Neural cell (in vitro differentiated cells): Measurements from ENCODE around the gene TIAL1. TPM values are rescaled to one million over a fixed set of nuclear protein-coding genes. Genes with fewer than 3 reads are reported as not detected.

Source experiments
- H2AFZ ChIP-seq: fragments of 200-600, 300-800 bp; sonication (generic), shearing (Covaris generic); 2 replicates; pipeline ENCODE4 v1.6.0; 2014; ENCODE audit warnings: low read depth, mild to moderate bottlenecking, antibody characterized with exemption, low read length, moderate library complexity
- H3F3A ChIP-seq: fragments of 200-600 bp; shearing (Covaris generic); 2 replicates; pipeline ENCODE4 v1.6.1; 2016; ENCODE audit warnings: mild to moderate bottlenecking, moderate library complexity, mixed read lengths, antibody characterized with exemption, low read length; ENCODE audit not compliant: insufficient read depth, poor library complexity, severe bottlenecking
- H3K27ac ChIP-seq: fragments of 200-600, 300-800 bp; sonication (generic), shearing (Covaris generic); 2 replicates; pipeline ENCODE4 v1.5.1; 2014; ENCODE audit warnings: mild to moderate bottlenecking, low read length, moderate library complexity
- H3K27me3 ChIP-seq: fragments of 300-800, 200-600 bp; sonication (generic), shearing (Covaris generic); 2 replicates; pipeline ENCODE4 v1.6.0; 2014; ENCODE audit warnings: mild to moderate bottlenecking, low read depth, low read length, moderate library complexity; ENCODE audit not compliant: insufficient read depth
- H3K36me3 ChIP-seq: fragments of 300-800, 200-600 bp; sonication (generic), shearing (Covaris generic); 2 replicates; pipeline ENCODE4 v1.5.1; 2014; ENCODE audit warnings: mild to moderate bottlenecking, antibody characterized with exemption, low read length, moderate library complexity; ENCODE audit not compliant: insufficient read depth
- H3K4me2 ChIP-seq: fragments of 300-800, 200-600 bp; sonication (generic), shearing (Covaris generic); 2 replicates; pipeline ENCODE4 v1.6.0; 2014; ENCODE audit warnings: mild to moderate bottlenecking, low read length
- H3K4me3 ChIP-seq: fragments of 300-800, 200-600 bp; sonication (generic), shearing (Covaris generic); 2 replicates; pipeline ENCODE4 v1.5.1; 2014; ENCODE audit warnings: mild to moderate bottlenecking, low read length, moderate library complexity
- H3K79me2 ChIP-seq: fragments of 200-600 bp; shearing (Covaris generic); replicated peaks from 2 replicates; pipeline ENCODE4 v1.6.0; 2014; ENCODE audit warnings: mild to moderate bottlenecking, low read length, moderate library complexity; ENCODE audit not compliant: insufficient read depth
- H3K9ac ChIP-seq: fragments of 300-800, 200-600 bp; sonication (generic), shearing (Covaris generic); 2 replicates; pipeline ENCODE4 v1.6.1; 2016; ENCODE audit warnings: mild to moderate bottlenecking, low read length, mixed read lengths
- H3K9me2 ChIP-seq: fragments of 200-600 bp; shearing (Covaris generic); 2 replicates; pipeline ENCODE4 v1.6.1; 2016; ENCODE audit warnings: mild to moderate bottlenecking, low read length, mixed read lengths; ENCODE audit not compliant: insufficient read depth
- H3K9me3 ChIP-seq: fragments of 200-600, 300-800 bp; sonication (generic), shearing (Covaris generic); 2 replicates; pipeline ENCODE4 v1.6.1; 2016; ENCODE audit warnings: mild to moderate bottlenecking, mixed run types, low read length, moderate library complexity, mixed read lengths
- H4K20me1 ChIP-seq: fragments of 200-600 bp; shearing (Covaris generic); 2 replicates; pipeline ENCODE4 v1.6.1; 2016; ENCODE audit warnings: mild to moderate bottlenecking, mixed run types; ENCODE audit not compliant: insufficient read depth
- EP300 ChIP-seq: fragments of 450-650 bp; conservative IDR thresholded peaks from 2 replicates; pipeline ENCODE4 v1.6.1; 2014; ENCODE audit warnings: antibody characterized with exemption, mild to moderate bottlenecking, moderate library complexity; ENCODE audit not compliant: poor library complexity, severe bottlenecking
- EZH2 ChIP-seq: fragments of 200-600, 300-800 bp; shearing (Covaris generic), sonication (generic); IDR thresholded peaks from 2 replicates; pipeline ENCODE4 v1.6.1; 2014; ENCODE audit warnings: antibody characterized with exemption, low read length, borderline replicate concordance, mild to moderate bottlenecking; ENCODE audit not compliant: insufficient read depth, poor library complexity, severe bottlenecking
- MXI1 ChIP-seq: fragments of 450-650 bp; conservative IDR thresholded peaks from 2 replicates; pipeline ENCODE4 v1.6.1; 2014; ENCODE audit warnings: antibody characterized with exemption, mild to moderate bottlenecking; ENCODE audit not compliant: poor library complexity, severe bottlenecking
- POLR2AphosphoS5 ChIP-seq: IDR thresholded peaks from 2 replicates; pipeline ENCODE4 v1.6.1; 2012
- RAD21 ChIP-seq: fragments of 450-650 bp; conservative IDR thresholded peaks from 2 replicates; pipeline ENCODE4 v1.6.1; 2014; ENCODE audit warnings: antibody characterized with exemption, mild to moderate bottlenecking, moderate library complexity
- SMC3 ChIP-seq: fragments of 450-650 bp; conservative IDR thresholded peaks from 2 replicates; pipeline ENCODE4 v1.6.1; 2014; ENCODE audit warnings: antibody characterized with exemption, mild to moderate bottlenecking, moderate library complexity; ENCODE audit not compliant: poor library complexity
- TAF1 ChIP-seq: IDR thresholded peaks from 2 replicates; pipeline ENCODE4 v1.6.1; 2012; ENCODE audit warnings: low read depth
- polyA plus RNA-seq: library from polyadenylated mRNA; depleted of rRNA; stranded (reverse); fragments of >200 nt; gene quantifications from 2 replicates; pipeline ENCODE4 v1.2.3, GENCODE V29; 2014
- TF ChIP-seq, protein P1 (sequence below): fragments of 450-650 bp; IDR thresholded peaks from 2 replicates; pipeline ENCODE4 v1.5.1; 2014; ENCODE audit warnings: antibody characterized with exemption, mild to moderate bottlenecking, moderate library complexity; ENCODE audit not compliant: poor library complexity, severe bottlenecking
- TF ChIP-seq, protein P2 (sequence below): IDR thresholded peaks from 2 replicates; pipeline ENCODE4 v1.6.1; 2012; ENCODE audit warnings: borderline replicate concordance

TIAL1 gene
- polyA plus RNA-seq, 1 donor from 2014 or later, result 85.1 TPM

DNA sequence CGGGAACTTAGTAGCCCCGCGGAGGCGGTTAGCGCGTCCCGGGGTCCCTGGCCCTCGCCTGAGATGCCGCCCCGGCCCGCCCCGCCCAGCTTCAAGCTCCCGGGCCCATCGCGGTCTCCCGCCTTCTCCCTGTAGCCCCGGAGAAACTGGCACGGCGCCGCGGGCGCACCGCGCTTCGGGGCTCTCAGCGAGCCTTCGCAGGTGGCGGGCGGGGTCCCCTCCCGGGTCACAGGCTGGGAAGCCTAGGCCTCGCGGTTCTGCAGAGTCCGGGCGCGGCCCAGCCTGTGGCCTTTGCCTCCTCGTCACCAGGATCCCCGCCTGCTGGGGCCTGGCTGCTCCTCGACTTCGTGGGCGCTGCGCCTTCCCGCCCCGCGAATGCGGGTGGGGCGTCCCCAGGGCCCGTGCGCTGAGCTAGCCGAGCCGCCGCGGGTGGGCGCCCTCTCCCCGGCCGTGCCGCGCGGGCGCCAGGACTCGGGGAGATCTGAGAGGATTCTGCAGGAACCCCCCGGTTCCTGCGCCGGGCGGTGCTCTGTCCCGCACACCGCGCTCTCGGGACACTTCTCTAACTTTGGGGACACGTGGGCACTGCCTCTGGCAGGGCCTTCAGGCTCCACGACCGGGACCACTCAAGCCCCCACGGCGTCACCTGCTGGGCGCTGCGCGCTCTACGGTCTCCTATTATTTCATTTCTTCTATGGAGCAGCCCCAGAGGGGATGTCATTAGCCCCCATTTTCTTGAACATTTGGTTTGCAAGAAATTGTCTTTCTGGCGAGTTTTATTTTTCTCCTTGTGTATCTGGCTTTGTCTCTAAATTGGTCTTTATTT lies 53.6 kb downstream of the TIAL1 start:
- Histone ChIP-seq H4K20me1 (no peaks in the 10 kb centered on the region), H3K4me2 (peak overlapping the region; percentile 30), H3K9me2 (no peaks in the 10 kb centered on the region), H3K4me3 (peak overlapping the region; percentile 76), H3K27ac (no peak overlapping the region), H3K79me2 (no peaks in the 10 kb centered on the region), H3K27me3 (peaks cover 54% of the 10 kb centered on the region), H3K36me3 (no peaks in the 10 kb centered on the region), H3K9ac (peak overlapping the region; percentile 26), H3K9me3 (no peaks in the 10 kb centered on the region), H3F3A (no peaks in the 10 kb centered on the region), H2AFZ (peak overlapping the region; percentile 21)
- TF ChIP-seq EZH2, result no peak
- no peak for TF ChIP-seq TAF1
- peak; percentile 55 for TF ChIP-seq MXI1
- peak; percentile 42 for TF ChIP-seq RAD21
- peak; percentile 62 for TF ChIP-seq SMC3
- TF ChIP-seq EP300, result no peak
- TF ChIP-seq, protein P1, sequence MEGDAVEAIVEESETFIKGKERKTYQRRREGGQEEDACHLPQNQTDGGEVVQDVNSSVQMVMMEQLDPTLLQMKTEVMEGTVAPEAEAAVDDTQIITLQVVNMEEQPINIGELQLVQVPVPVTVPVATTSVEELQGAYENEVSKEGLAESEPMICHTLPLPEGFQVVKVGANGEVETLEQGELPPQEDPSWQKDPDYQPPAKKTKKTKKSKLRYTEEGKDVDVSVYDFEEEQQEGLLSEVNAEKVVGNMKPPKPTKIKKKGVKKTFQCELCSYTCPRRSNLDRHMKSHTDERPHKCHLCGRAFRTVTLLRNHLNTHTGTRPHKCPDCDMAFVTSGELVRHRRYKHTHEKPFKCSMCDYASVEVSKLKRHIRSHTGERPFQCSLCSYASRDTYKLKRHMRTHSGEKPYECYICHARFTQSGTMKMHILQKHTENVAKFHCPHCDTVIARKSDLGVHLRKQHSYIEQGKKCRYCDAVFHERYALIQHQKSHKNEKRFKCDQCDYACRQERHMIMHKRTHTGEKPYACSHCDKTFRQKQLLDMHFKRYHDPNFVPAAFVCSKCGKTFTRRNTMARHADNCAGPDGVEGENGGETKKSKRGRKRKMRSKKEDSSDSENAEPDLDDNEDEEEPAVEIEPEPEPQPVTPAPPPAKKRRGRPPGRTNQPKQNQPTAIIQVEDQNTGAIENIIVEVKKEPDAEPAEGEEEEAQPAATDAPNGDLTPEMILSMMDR, result peak; percentile 68
- TF ChIP-seq, protein P2, sequence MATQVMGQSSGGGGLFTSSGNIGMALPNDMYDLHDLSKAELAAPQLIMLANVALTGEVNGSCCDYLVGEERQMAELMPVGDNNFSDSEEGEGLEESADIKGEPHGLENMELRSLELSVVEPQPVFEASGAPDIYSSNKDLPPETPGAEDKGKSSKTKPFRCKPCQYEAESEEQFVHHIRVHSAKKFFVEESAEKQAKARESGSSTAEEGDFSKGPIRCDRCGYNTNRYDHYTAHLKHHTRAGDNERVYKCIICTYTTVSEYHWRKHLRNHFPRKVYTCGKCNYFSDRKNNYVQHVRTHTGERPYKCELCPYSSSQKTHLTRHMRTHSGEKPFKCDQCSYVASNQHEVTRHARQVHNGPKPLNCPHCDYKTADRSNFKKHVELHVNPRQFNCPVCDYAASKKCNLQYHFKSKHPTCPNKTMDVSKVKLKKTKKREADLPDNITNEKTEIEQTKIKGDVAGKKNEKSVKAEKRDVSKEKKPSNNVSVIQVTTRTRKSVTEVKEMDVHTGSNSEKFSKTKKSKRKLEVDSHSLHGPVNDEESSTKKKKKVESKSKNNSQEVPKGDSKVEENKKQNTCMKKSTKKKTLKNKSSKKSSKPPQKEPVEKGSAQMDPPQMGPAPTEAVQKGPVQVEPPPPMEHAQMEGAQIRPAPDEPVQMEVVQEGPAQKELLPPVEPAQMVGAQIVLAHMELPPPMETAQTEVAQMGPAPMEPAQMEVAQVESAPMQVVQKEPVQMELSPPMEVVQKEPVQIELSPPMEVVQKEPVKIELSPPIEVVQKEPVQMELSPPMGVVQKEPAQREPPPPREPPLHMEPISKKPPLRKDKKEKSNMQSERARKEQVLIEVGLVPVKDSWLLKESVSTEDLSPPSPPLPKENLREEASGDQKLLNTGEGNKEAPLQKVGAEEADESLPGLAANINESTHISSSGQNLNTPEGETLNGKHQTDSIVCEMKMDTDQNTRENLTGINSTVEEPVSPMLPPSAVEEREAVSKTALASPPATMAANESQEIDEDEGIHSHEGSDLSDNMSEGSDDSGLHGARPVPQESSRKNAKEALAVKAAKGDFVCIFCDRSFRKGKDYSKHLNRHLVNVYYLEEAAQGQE, result no peak
- TF ChIP-seq POLR2AphosphoS5, result no peak

DNA sequence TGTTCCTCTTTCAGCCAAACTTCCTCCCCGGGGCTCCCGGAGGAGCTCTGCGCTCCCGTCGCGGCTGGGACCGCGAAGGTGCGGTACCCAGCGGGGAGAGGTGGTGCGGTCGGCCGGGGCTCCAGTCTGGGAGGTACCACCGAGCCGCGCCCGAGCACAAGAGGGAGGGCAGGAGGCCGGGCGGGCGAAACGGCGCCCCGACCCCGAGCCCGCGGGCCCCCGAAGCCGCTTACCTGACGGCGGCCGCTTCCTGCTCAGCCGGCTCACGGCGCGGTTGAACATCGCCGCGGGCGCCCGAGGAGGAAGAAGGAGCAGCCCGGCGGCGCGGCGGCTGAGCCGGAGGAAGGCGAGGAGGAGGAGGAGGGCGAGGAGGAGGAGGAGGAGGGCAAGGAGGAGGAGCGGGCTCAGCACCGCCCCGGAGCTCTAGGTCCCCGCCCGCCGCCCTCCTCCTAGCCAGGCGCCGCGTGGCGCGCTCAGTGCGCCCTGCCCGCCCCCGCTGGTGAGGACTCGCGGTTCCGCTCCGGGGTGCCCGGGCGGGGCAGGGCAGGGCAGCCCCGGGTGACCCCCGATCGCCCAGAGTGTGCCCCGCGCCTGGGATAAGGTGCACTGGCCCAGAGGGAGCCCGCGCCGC lies 54.3 kb downstream of the TIAL1 start, which contains the start of gene RGS10:
Gene RGS10, minus strand, starts transcription at position 363 of the 631 bp plus-strand sequence. Its CDS starts 81 bp downstream, at position 282.
- H3F3A ChIP-seq, result no peaks in the 10 kb centered on the region
- H2AFZ ChIP-seq, result peak within 1 kb of the TSS; percentile 21
- TF ChIP-seq EP300 (no peak), POLR2AphosphoS5 (no peak), SMC3 (no peak), MXI1 (no peak), EZH2 (no peak), RAD21 (no peak), TAF1 (no peak)
- TF ChIP-seq, protein P1, result no peak
- TF ChIP-seq, protein P2, result no peak
- peak within 1 kb of the TSS; percentile 76 for H3K4me3 ChIP-seq
- H3K79me2 ChIP-seq, result no peaks in the 10 kb centered on the region
- H3K9me2 ChIP-seq, result no peaks in the 10 kb centered on the region
- no peaks in the 10 kb centered on the region for H4K20me1 ChIP-seq
- peaks cover 54% of the 10 kb centered on the region for H3K27me3 ChIP-seq
- H3K9me3 ChIP-seq, result no peaks in the 10 kb centered on the region
- H3K36me3 ChIP-seq, result no peaks in the 10 kb centered on the region
- peak within 1 kb of the TSS; percentile 26 for H3K9ac ChIP-seq
- H3K27ac ChIP-seq, result no peak within 1 kb of the TSS
- H3K4me2 ChIP-seq, result peak within 1 kb of the TSS; percentile 30
